ENCODE results near the gene SCN3A.

DNA sequence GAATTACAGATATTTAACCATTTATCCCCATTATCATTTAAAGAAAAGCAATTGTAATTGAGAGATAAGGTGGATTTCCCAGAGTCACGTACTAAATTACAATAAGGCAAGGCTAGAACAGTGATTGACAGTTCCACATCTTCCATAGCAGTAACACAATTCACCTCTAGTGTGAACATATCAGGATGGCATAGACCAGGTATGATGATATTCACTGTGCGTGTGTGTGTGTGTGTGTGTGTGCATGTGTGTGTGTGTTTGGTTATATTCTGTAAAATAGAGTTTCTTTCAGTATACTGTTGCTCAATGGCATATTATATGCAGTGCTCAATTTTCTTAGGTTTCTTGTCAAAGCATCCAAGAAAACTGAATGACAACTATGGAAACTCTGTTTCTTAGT, 37.1 kb upstream of the SCN3A start:
- TF ChIP-seq CTCF (IDR thresholded peaks at IDR 0.05) (no peak), POLR2AphosphoS5 (IDR thresholded peaks at IDR 0.05; ENCODE audit: low read depth, low read length) (no peak), SIN3A (IDR thresholded peaks at IDR 0.05; ENCODE audit: borderline replicate concordance, insufficient read depth, low read depth, low read length) (no peak), TCF7L2 (IDR thresholded peaks at IDR 0.05; ENCODE audit: low read depth, low read length) (no peak)
- TF ChIP-seq, protein P1, sequence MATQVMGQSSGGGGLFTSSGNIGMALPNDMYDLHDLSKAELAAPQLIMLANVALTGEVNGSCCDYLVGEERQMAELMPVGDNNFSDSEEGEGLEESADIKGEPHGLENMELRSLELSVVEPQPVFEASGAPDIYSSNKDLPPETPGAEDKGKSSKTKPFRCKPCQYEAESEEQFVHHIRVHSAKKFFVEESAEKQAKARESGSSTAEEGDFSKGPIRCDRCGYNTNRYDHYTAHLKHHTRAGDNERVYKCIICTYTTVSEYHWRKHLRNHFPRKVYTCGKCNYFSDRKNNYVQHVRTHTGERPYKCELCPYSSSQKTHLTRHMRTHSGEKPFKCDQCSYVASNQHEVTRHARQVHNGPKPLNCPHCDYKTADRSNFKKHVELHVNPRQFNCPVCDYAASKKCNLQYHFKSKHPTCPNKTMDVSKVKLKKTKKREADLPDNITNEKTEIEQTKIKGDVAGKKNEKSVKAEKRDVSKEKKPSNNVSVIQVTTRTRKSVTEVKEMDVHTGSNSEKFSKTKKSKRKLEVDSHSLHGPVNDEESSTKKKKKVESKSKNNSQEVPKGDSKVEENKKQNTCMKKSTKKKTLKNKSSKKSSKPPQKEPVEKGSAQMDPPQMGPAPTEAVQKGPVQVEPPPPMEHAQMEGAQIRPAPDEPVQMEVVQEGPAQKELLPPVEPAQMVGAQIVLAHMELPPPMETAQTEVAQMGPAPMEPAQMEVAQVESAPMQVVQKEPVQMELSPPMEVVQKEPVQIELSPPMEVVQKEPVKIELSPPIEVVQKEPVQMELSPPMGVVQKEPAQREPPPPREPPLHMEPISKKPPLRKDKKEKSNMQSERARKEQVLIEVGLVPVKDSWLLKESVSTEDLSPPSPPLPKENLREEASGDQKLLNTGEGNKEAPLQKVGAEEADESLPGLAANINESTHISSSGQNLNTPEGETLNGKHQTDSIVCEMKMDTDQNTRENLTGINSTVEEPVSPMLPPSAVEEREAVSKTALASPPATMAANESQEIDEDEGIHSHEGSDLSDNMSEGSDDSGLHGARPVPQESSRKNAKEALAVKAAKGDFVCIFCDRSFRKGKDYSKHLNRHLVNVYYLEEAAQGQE (IDR thresholded peaks at IDR 0.05; ENCODE audit: insufficient read depth in 1 of 2, low read depth in 2 of 2, low read length in 1 of 2), result no peak
